Stomach (tissue), 4 donors: ENCODE results near the gene ITGB3BP.

Experiments used
- CTCF ChIP-seq, 7 experiments: fragments of 450-650 bp in 4 of 7; fragments of 200-600 bp in 3 of 7; sonication (generic) in 3 of 7; IDR thresholded peaks; one replicate each; pipeline ENCODE4 v1.5.1; 2016 to 2019; ENCODE audit warnings: antibody characterized with exemption in 7 of 7, control low read depth in 2 of 7, mild to moderate bottlenecking in 1 of 7
- EP300 ChIP-seq: sonication (generic); formaldehyde crosslinking; IDR thresholded peaks from one replicate; pipeline ENCODE4 v1.6.1; 2017; ENCODE audit warnings: antibody characterized with exemption
- POLR2A ChIP-seq, 4 donors: fragments of 450-650 bp; IDR thresholded peaks; one replicate each; pipeline ENCODE4 v1.6.1; 2016; ENCODE audit warnings: antibody characterized with exemption in 4 of 4, control low read depth in 2 of 4, mild to moderate bottlenecking in 1 of 4, moderate library complexity in 1 of 4
- POLR2AphosphoS5 ChIP-seq, 3 donors: sonication (generic); formaldehyde crosslinking; IDR thresholded peaks; one replicate each; pipeline ENCODE4 v1.6.1; 2016; ENCODE audit warnings: antibody characterized with exemption in 3 of 3

- TF ChIP-seq CTCF (IDR thresholded peaks at IDR 0.05), result no peak
- TF ChIP-seq POLR2A (IDR thresholded peaks at IDR 0.05), result no peak
- no peak for TF ChIP-seq EP300
- no peak for TF ChIP-seq POLR2AphosphoS5 (IDR thresholded peaks at IDR 0.05)
Observed at GRCh38 chr1:63534406-63534805, 11.4 kb upstream of the ITGB3BP start.
